ENCODE measurements around the gene CNOT11.

The CNOT11 gene

GRCh38 chr2:101274142-101274541, 21.5 kb downstream of the CNOT11 start:
- no peak overlapping the region for H3K27ac Mint-ChIP-seq
- H3K27me3 Mint-ChIP-seq: no peaks in the 10 kb centered on the region
- no peaks in the 10 kb centered on the region for H3K9me3 Mint-ChIP-seq
- peaks cover 88% of the 10 kb centered on the region for H3K36me3 Mint-ChIP-seq (ENCODE audit: low read depth)
- no peaks in the 10 kb centered on the region for H3K4me1 Mint-ChIP-seq (ENCODE audit: low read depth)
- intact Hi-C loops (cut with micrococcal nuclease): loop anchor here (10.0 kb wide), 1 partner anchor 561 kb away; no protein-coding TSS in a partner anchor
- H3K4me3 Mint-ChIP-seq: no peak overlapping the region

- Mint-ChIP-seq H3K36me3 (ENCODE audit: low read depth) (peaks cover 86% of the 10 kb centered on the region), H3K9me3 (no peaks in the 10 kb centered on the region), H3K4me3 (no peak overlapping the region), H3K27ac (no peak overlapping the region), H3K4me1 (ENCODE audit: low read depth) (no peaks in the 10 kb centered on the region), H3K27me3 (no peaks in the 10 kb centered on the region)
- intact Hi-C loops (cut with micrococcal nuclease): loop anchor here (10.0 kb wide), 1 partner anchor 558 kb away; no protein-coding TSS in a partner anchor
Observed at GRCh38 chr2:101277111-101277510, 24.4 kb downstream of the CNOT11 start.

GRCh38 chr2:101278925-101279324, 26.2 kb downstream of the CNOT11 start:
- H3K4me3 Mint-ChIP-seq: no peak overlapping the region
- no peak overlapping the region for H3K27ac Mint-ChIP-seq
- no peaks in the 10 kb centered on the region for H3K9me3 Mint-ChIP-seq
- no peaks in the 10 kb centered on the region for H3K27me3 Mint-ChIP-seq
- H3K36me3 Mint-ChIP-seq (ENCODE audit: low read depth): peaks cover 90% of the 10 kb centered on the region
- intact Hi-C loops (cut with micrococcal nuclease): loop anchor here (10.0 kb wide), 1 partner anchor 556 kb away; no protein-coding TSS in a partner anchor
- no peaks in the 10 kb centered on the region for H3K4me1 Mint-ChIP-seq (ENCODE audit: low read depth)

GRCh38 chr2:101281482-101281881, 28.8 kb downstream of the CNOT11 start:
- intact Hi-C loops (cut with micrococcal nuclease): no loop called here
- Mint-ChIP-seq H3K9me3 (no peaks in the 10 kb centered on the region), H3K36me3 (ENCODE audit: low read depth) (peaks cover 99% of the 10 kb centered on the region), H3K4me3 (no peak overlapping the region), H3K4me1 (ENCODE audit: low read depth) (no peaks in the 10 kb centered on the region), H3K27ac (no peak overlapping the region), H3K27me3 (no peaks in the 10 kb centered on the region)

- Mint-ChIP-seq H3K4me3 (no peak overlapping the region), H3K36me3 (ENCODE audit: low read depth) (peaks cover 99% of the 10 kb centered on the region), H3K27me3 (no peaks in the 10 kb centered on the region), H3K4me1 (ENCODE audit: low read depth) (no peaks in the 10 kb centered on the region), H3K27ac (no peak overlapping the region), H3K9me3 (no peaks in the 10 kb centered on the region)
- intact Hi-C loops (cut with micrococcal nuclease): no loop called here
Observed at GRCh38 chr2:101282980-101283379, 30.3 kb downstream of the CNOT11 start.

- H3K4me1 Mint-ChIP-seq (ENCODE audit: low read depth): no peaks in the 10 kb centered on the region
- H3K27ac Mint-ChIP-seq: no peak overlapping the region
- H3K9me3 Mint-ChIP-seq: no peaks in the 10 kb centered on the region
- H3K36me3 Mint-ChIP-seq (ENCODE audit: low read depth): peaks cover 71% of the 10 kb centered on the region
- no peak overlapping the region for H3K4me3 Mint-ChIP-seq
- H3K27me3 Mint-ChIP-seq: no peaks in the 10 kb centered on the region
- intact Hi-C loops (cut with micrococcal nuclease): no loop called here
Observed at GRCh38 chr2:101286684-101287083, 34.0 kb downstream of the CNOT11 start.

- H3K9me3 Mint-ChIP-seq: no peaks in the 10 kb centered on the region
- no peak overlapping the region for H3K4me3 Mint-ChIP-seq
- H3K27me3 Mint-ChIP-seq: no peaks in the 10 kb centered on the region
- H3K27ac Mint-ChIP-seq: no peak overlapping the region
- H3K36me3 Mint-ChIP-seq (ENCODE audit: low read depth): peaks cover 67% of the 10 kb centered on the region
- no peaks in the 10 kb centered on the region for H3K4me1 Mint-ChIP-seq (ENCODE audit: low read depth)
- intact Hi-C loops (cut with micrococcal nuclease): no loop called here
Observed at GRCh38 chr2:101287303-101287702, 34.6 kb downstream of the CNOT11 start.

GRCh38 chr2:101290711-101291110, 38.0 kb downstream of the CNOT11 start:
- no peak overlapping the region for H3K27ac Mint-ChIP-seq
- H3K36me3 Mint-ChIP-seq (ENCODE audit: low read depth): peaks cover 60% of the 10 kb centered on the region
- no peaks in the 10 kb centered on the region for H3K9me3 Mint-ChIP-seq
- no peaks in the 10 kb centered on the region for H3K27me3 Mint-ChIP-seq
- H3K4me3 Mint-ChIP-seq: no peak overlapping the region
- peaks cover under 1% of the 10 kb centered on the region for H3K4me1 Mint-ChIP-seq (ENCODE audit: low read depth)
- intact Hi-C loops (cut with micrococcal nuclease): no loop called here

- H3K4me3 Mint-ChIP-seq: no peak overlapping the region
- intact Hi-C loops (cut with micrococcal nuclease): no loop called here
Observed at GRCh38 chr2:101291973-101292372, 39.3 kb downstream of the CNOT11 start.

GRCh38 chr2:101293544-101293943, 40.9 kb downstream of the CNOT11 start:
- H3K36me3 Mint-ChIP-seq (ENCODE audit: low read depth): peaks cover 46% of the 10 kb centered on the region
- no peak overlapping the region for H3K27ac Mint-ChIP-seq
- no peak overlapping the region for H3K4me3 Mint-ChIP-seq
- no peaks in the 10 kb centered on the region for H3K9me3 Mint-ChIP-seq
- H3K4me1 Mint-ChIP-seq (ENCODE audit: low read depth): peaks cover 10% of the 10 kb centered on the region
- intact Hi-C loops (cut with micrococcal nuclease): no loop called here
- no peaks in the 10 kb centered on the region for H3K27me3 Mint-ChIP-seq

More at GRCh38 chr2:101291973-101292372, 39.3 kb downstream of the CNOT11 start:
- H3K4me1 Mint-ChIP-seq (ENCODE audit: low read depth): peaks cover 5% of the 10 kb centered on the region
- H3K27me3 Mint-ChIP-seq: no peaks in the 10 kb centered on the region
- no peak overlapping the region for H3K27ac Mint-ChIP-seq
- H3K36me3 Mint-ChIP-seq (ENCODE audit: low read depth): peaks cover 52% of the 10 kb centered on the region
- H3K9me3 Mint-ChIP-seq: no peaks in the 10 kb centered on the region

- Mint-ChIP-seq H3K36me3 (ENCODE audit: low read depth) (peaks cover 53% of the 10 kb centered on the region), H3K9me3 (no peaks in the 10 kb centered on the region), H3K27me3 (no peaks in the 10 kb centered on the region), H3K27ac (no peak overlapping the region), H3K4me3 (no peak overlapping the region), H3K4me1 (ENCODE audit: low read depth) (peaks cover 20% of the 10 kb centered on the region)
- intact Hi-C loops (cut with micrococcal nuclease): no loop called here
Observed at GRCh38 chr2:101294861-101295260, 42.2 kb downstream of the CNOT11 start.

- Mint-ChIP-seq H3K4me1 (ENCODE audit: low read depth) (peaks cover 30% of the 10 kb centered on the region), H3K4me3 (no peak overlapping the region), H3K27me3 (no peaks in the 10 kb centered on the region), H3K9me3 (no peaks in the 10 kb centered on the region), H3K36me3 (ENCODE audit: low read depth) (peaks cover 57% of the 10 kb centered on the region), H3K27ac (no peak overlapping the region)
- intact Hi-C loops (cut with micrococcal nuclease): no loop called here
Observed at GRCh38 chr2:101295895-101296294, 43.2 kb downstream of the CNOT11 start.

GRCh38 chr2:101296371-101296770, 43.7 kb downstream of the CNOT11 start:
- Mint-ChIP-seq H3K36me3 (ENCODE audit: low read depth) (peaks cover 58% of the 10 kb centered on the region), H3K27ac (no peak overlapping the region), H3K4me3 (no peak overlapping the region), H3K9me3 (no peaks in the 10 kb centered on the region), H3K27me3 (no peaks in the 10 kb centered on the region), H3K4me1 (ENCODE audit: low read depth) (peaks cover 35% of the 10 kb centered on the region)
- intact Hi-C loops (cut with micrococcal nuclease): no loop called here

GRCh38 chr2:101297383-101297782, 44.7 kb downstream of the CNOT11 start:
- intact Hi-C loops (cut with micrococcal nuclease): no loop called here
- Mint-ChIP-seq H3K36me3 (ENCODE audit: low read depth) (peaks cover 66% of the 10 kb centered on the region), H3K9me3 (no peaks in the 10 kb centered on the region), H3K27ac (no peak overlapping the region), H3K27me3 (no peaks in the 10 kb centered on the region), H3K4me3 (no peak overlapping the region), H3K4me1 (ENCODE audit: low read depth) (peaks cover 45% of the 10 kb centered on the region)

- peaks cover 58% of the 10 kb centered on the region for H3K36me3 Mint-ChIP-seq (ENCODE audit: low read depth)
- H3K27ac Mint-ChIP-seq: no peak overlapping the region
- no peaks in the 10 kb centered on the region for H3K27me3 Mint-ChIP-seq
- H3K9me3 Mint-ChIP-seq: no peaks in the 10 kb centered on the region
- H3K4me1 Mint-ChIP-seq (ENCODE audit: low read depth): peaks cover 59% of the 10 kb centered on the region
- intact Hi-C loops (cut with micrococcal nuclease): no loop called here
- no peak overlapping the region for H3K4me3 Mint-ChIP-seq
Observed at GRCh38 chr2:101299604-101300003, 46.9 kb downstream of the CNOT11 start.

Data from dendritic cell treated with granulocyte-macrophage colony-stimulating factor and Interleukin-4, amounts not matched to agents 40 ng/mL and 50 ng/mL, for 4 days (primary cell).